ENCODE results near the gene NOD2.
A peak's percentile ranks its signal among the peaks of the same experiment; 100 is the strongest.

Gene NOD2

DNA sequence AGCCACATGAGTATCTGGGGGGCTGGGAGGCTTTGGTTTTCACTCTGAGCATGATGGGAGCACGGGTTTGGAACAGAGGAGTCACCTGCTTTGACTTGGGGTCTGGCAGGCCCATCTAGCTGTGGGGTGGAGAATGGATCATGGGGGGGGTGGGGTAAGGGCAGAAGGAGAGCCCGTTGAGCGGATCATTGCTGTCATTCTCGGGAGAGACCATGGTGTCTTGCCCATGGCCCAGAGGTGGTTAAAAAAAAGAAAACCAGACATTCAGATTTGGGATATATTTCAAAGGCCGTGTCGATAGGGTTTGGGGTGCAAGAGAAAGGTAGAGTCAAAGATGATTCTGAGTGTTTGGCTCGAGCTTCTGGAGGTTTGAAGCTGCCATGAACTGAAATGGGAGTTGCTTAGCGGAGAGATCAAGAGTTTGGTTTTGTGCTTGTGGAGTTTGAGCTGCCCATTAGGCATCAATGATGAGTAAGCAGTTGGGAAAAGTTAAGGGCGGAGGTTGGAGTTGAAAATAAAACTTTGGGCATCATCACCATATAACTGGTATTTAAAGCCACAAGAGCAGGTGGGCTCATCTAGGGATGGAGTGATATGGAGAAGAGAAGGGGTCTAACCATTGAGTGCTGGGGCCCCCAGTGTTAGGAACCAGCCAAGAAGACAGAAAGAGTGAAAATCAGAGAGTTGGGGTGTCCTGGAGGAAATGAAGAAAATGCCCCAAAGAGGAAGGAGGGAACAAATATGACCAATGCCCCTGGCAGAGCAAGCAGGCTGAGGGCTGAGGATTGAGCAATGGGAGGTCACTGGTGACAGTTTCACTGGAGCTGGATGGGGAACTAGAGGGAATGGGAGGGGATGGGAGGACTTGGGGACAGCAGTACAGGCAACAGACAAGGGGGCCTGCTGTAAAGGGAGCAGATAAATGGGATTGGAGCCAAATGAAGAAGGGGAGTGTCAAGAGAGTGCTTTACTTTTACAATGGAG, 1.9 kb downstream of the NOD2 start:
- no peak for DNase-seq

DNA sequence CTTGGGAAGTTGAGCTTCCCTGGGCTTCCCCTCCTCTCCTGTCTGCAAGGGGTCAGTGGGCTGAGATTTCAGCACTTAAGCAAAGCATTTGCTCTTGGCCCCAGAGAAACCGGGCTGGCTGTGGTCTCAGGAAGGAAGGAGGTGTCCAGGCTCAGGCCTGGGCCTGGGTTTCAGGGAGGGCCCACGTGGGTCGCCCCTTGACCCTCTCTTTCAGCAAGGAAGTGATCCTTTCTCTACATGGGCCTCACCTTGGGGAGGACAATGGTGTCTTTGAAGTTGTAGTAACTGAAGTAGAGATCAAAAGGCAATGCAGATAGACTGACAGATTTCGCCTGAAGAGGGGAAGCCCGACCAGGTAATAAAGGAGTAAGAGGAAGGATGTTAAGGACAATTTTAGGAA, 2.7 kb downstream of the NOD2 start:
- no peak for DNase-seq

DNA sequence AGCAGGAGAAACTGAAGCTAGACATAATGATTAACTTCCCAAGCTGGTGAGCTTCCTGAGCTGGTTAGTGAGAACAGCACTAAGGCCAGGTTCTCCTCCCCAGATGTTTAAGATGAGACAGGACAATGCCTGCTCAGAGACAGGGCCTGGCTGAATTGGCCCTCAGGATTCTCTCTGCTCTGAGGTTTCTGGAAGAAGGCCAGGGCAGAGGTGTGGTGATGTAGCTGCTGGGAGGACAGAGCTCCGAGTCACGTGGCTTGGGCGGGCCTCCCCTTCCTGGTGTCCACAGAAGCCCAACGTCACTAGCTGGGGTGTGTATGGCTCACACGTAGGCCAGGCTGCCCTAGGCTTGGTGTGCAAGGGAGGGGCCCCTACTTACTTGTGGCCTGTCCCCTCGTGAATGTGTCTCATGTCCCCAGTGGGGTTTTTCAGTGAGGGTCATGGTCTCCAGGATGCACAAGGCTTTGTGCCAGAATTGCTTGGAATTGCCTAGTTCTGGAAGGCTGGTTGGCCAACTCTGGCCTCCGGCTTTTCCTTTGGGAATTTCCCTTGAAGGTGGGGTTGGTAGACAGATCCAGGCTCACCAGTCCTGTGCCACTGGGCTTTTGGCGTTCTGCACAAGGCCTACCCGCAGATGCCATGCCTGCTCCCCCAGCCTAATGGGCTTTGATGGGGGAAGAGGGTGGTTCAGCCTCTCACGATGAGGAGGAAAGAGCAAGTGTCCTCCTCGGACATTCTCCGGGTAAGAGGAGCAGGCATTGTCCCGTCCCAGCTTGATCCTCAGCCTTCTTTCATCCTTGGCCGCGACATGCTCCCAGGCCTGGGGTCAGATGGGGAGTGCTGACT, 3.4 kb downstream of the NOD2 start:
- peak; percentile 51 for DNase-seq

DNA sequence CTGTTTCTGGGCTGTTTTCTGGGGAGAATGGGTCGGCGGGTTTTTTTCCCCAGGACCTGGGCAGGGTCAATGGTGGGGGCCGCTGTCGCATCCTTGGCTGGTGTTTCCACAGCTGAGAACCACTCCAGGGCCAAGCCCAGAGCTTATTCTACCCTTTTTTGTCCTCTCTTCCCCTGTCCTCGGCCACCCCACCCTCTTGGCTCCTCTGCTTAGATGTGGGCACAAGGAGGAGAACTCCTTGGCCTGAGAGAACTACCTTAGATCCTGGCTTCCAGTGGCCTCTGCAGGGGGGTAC, 4.0 kb downstream of the NOD2 start:
- DNase-seq: no peak

DNA sequence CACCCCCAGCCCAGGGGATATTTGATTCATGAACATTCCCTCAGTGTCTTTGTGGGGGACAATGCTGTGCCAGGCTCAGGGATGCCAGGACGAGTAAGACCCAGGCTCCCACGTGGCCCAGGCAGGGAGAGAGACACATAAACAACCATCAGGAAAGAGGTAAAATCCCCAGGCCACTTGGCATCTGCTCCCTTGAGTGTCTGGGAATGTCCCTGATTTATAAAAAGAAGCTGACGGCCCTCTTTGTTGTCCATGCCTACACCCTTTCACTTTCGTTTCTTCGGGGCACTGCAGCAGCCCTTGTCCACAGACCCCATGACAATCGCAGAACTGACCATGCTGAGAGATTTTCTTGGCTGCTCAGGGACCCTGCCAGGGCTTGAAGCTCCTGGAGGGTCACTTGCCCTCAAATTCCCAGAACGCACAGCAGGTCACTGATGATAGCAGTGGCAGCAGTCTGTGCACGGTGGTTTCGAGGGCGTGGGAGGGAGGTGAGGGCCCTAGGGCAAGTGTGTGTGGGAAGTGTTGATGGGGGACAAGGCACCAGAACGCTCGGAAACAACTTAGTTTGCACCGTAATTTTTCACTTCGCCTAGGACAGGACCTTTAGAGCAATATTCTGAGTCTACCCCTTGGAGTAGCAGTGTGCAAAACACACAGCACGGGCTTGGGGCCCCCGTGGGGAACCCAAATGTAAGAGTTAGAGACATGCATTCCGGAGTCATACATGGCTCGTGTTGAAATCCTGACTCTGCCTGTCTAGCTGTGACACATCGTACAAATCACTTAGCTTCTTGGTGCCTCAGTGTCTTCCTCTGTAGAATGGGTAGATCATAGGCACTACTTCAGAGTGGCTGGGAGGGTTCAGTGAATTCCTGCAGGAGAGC, 4.7 kb downstream of the NOD2 start:
- no peak for DNase-seq

DNA sequence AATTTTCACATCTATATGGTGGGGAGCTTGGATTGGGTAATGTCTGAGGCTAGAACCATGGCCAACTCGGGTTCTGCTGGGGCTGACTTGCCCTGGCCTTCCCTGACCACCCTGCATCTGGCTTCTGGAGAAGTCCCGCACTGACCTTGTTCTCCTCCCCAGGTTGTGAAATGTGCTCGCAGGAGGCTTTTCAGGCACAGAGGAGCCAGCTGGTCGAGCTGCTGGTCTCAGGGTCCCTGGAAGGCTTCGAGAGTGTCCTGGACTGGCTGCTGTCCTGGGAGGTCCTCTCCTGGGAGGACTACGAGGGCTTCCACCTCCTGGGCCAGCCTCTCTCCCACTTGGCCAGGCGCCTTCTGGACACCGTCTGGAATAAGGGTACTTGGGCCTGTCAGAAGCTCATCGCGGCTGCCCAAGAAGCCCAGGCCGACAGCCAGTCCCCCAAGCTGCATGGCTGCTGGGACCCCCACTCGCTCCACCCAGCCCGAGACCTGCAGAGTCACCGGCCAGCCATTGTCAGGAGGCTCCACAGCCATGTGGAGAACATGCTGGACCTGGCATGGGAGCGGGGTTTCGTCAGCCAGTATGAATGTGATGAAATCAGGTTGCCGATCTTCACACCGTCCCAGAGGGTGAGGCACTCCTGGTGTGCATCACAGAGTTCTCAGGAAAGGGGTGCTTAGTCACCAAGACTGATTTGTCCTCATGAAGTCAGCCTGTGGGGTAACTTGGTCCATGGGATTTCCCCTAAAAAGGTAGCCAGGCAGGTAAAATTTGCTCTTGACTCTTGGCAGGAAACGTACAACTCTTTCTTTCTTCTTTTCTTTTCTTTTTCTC, 6.1 kb downstream of the NOD2 start:
- DNase-seq: no peak

DNA sequence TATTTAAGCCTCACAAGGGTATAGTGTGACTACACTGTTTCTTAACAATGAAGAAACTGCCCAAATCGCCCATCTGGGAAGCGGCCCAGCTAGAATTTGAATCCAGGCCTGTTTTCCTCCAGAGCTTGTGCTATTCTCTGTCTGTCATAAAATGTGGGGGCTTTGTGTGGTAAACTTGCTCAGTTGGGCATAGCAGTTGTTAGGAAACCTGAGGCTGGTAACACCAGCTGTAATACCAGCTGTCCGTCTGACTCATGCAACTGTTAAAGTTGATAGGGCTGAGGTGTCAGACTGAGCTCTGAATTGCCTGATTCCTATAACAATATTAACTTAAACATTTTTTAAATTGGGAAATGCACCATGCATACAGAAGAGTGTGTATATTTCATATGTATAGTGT, 9.3 kb downstream of the NOD2 start:
- DNase-seq: no peak

DNA sequence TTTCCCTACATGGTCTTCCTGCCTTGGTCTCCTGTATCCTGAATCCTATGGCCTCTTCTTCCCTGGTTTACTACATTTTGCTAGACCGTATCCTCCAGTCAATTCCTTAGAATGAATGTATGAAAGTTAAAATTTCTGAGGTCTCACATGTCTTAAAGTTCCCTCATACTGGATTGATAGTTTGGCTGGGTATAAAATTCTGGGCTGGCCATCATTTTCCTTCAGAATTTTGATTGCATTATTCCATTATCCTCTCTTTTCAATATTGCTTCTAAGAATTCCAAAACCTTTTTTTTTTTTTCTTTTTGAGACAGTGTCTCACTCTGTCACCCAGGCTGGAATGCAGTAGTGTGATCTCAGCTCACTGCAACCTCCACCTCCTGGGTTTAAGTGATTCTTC, 10.8 kb downstream of the NOD2 start:
- no peak for DNase-seq

DNA sequence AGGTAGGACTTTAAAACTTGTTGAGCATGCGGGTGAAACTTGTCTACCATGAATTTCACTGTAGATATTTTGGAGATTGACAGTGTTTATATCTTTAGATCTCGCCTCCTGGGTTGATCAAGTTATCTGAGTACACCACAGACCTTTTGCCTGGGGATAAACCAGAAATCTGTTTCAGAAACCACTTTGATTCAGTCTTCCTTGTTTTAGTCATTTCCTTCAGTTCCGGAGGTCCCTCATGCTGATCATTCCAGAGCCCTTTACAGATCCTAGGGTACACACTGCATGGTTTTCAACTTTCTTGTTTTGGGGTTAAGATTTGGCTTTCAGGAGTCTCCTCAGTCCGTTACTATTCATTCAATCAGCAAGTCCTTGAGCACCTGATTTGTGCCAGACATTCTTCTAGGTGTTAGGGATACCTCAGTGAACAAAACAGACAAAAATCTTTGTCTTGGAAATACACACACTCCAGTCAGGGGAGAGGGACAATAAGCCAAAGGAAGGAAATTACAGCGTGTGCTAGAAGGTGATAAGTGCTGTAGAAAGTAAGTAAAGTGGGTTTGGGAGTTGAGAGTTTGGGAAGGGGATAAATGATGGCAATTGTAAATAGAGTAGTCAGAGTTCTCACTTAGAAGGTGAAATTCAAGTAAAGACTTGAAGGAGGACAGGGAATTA, 12.2 kb downstream of the NOD2 start:
- DNase-seq: no peak

DNA sequence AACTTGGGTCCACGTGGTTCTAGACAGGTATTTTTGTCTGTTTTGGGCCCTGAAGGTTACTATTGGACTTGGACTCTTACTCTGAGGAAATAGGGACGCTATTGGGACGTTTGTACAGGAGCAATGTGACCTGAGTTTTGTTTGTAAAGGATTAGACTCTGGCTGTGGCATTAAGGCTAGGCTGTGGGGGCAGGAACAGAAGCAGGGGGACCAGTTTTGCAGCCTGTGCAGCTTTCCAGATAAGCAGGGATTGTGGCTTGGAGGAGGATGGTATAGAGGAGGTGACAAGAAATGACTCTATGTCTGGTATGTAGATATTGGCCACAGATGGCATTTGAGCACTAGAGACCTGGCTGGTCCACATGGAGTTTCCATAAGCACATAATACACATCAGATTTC, 12.8 kb downstream of the NOD2 start:
- no peak for DNase-seq

DNA sequence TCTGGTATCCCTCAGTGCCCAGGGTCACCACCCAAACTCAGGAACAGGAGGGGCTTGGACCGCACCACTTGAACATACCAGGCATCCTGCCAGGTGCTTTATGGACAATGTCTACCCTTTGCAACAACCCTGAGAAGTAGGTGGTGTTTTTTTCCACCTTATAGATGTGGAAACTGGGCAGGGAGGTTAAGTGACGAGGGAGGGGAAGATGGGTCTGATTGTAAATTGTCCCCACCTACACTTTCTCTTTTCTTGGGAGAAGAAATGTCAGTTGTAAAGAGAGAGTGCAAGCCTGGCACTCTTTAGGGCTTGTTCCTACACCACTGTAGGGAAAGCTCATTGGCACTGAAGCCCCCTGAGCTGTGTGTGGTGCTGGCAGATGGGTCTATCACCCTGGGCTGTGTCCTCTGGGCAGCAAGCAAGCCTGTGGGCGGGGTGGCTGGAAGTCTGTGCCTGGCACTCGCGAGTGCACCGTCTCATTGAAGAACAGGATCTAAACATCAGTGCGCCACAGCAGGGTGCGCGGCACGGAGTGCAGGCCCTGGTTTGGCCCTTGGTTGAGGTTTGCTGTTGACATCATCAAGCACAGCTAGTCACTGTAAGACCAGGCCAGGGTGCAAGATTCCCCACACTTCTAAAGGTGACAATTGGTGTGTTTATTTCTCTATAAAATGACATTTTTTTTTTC, 15.1 kb downstream of the NOD2 start:
- DNase-seq: no peak

DNA sequence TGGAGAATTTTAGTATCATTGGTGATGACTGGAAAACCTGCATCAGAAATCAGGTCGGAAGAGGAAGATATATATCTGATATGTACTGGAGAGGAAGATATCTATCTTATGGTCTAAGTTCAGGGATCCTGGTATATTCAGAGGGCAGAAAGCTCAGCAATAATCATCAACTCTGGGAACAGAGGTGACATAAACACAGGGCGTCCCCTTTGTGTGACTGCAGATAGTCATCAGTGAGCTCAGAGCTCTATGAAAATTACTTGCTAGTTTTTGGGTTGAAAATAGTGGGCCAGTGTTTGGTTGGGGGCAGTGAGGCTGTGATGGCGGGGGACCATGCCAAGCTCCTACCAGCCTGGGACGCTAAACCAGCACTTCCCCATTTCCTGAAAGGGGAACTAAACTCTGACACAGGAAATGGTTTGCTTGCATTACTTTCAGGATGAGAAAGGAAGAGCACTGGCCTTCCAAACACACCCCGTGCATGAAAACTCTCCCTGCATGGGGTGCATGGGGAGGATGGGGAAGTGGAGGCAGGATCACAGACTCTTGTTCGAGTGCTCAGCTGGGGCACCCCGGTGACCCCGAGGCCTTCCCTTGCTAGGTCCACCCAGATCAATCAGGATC, 15.8 kb downstream of the NOD2 start:
- DNase-seq: no peak

DNA sequence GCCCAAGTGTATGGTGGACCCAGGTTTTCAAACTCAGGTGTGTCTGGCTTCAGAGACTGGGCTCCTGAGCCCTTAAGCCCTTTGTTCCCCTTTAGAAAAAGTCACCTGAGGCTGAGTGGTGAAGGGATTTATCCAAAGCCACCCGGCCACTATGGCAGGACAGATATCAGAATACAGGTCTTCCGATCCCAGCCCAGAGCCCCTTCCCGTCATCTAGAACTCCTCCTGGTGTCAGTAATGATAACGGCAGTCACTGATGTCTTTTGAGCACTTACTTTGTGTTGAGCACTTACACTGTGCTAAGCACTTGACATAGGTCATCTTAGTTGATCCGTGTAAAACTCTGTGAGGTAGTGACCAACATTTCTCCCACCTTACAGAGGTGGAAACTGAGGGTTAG, 16.6 kb downstream of the NOD2 start:
- DNase-seq: no peak

DNA sequence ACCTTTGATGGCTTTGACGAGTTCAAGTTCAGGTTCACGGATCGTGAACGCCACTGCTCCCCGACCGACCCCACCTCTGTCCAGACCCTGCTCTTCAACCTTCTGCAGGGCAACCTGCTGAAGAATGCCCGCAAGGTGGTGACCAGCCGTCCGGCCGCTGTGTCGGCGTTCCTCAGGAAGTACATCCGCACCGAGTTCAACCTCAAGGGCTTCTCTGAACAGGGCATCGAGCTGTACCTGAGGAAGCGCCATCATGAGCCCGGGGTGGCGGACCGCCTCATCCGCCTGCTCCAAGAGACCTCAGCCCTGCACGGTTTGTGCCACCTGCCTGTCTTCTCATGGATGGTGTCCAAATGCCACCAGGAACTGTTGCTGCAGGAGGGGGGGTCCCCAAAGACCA, 17.6 kb downstream of the NOD2 start:
- no peak for DNase-seq

DNA sequence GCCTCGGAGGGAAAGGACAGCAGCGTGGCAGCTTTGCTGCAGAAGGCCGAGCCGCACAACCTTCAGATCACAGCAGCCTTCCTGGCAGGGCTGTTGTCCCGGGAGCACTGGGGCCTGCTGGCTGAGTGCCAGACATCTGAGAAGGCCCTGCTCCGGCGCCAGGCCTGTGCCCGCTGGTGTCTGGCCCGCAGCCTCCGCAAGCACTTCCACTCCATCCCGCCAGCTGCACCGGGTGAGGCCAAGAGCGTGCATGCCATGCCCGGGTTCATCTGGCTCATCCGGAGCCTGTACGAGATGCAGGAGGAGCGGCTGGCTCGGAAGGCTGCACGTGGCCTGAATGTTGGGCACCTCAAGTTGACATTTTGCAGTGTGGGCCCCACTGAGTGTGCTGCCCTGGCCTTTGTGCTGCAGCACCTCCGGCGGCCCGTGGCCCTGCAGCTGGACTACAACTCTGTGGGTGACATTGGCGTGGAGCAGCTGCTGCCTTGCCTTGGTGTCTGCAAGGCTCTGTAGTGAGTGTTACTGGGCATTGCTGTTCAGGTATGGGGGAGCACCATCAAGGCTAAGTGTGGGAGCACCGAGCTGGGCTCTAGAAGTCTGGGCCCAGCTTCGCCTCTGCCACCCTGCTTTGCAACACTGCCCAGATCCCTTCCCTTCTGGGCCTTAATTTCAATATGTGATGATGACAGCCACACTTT, 18.6 kb downstream of the NOD2 start:
- DNase-seq: peak; percentile 8

DNA sequence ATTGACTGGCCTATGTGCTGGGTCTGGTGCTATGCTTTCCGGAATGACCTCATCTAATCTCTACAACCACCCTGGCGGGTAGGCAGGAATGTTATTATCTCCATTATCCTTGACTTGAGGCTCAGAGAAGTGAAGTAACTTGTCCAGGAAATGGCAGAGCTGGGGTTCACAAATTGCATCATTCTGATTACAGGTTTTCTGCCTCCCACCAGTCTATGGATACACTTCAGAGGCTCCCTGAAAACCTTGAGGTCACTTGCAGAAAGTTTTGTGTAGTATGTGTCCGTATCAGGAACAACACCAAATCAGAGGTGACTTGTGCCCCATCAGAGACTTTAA, 19.1 kb downstream of the NOD2 start:
- no peak for DNase-seq

DNA sequence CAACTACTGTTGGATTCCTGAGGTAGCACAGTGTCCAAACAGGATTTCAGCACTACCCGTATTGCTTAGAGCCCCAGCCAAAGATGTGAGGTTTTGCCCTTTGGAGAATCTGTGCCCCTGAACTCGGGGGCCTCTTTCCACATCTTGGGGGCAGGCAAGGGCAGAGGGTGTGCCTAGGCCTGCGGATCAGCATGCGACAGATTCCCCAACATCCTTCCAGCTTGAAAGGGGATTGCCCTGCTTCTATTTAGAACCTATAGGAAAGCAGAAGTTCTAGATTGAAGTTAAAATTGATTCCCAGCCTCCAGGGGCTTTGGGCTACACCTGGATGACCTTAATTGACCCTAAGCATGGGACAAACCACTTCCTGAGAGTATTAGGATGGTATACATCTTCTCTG, 19.6 kb downstream of the NOD2 start:
- DNase-seq: no peak

DNA sequence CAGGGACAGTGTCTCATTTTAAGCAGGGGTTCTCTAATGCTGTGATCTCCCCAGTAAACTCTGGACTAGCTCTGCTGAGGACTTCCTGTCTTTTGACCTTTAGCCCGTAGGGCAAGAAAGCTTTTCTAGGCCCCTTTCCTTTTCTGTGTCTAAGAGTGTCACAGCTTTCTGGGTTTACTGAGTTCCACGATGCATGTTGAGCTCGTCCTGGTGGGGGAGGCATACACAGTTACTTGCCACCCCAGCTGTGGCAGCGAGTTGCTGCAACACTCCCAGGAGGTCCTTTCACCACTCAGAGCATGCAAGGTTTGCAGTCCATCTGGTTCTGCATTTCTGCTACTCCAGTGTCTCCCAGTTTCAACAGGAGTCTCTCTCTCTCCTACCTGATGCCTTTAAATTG, 23.7 kb downstream of the NOD2 start:
- DNase-seq: no peak

DNA sequence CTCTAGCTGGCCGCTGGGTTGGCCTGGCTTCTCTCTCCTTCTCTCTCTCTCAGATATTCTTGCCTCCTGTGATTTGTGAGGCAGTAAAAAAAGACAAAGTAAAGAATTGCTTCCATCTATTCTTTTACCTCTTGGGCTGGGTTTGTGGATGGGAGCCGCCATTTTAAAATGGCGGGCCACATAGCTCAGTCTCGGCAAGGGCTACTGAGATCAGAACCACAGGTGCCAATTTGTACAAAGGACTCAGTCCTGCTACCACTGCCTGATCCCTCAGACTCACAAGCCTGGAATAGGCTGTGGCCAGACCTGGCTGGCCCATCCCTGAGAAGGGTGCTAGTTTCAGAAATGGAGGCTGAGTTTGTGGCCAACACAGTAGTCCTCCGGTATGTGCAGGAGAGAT, 24.1 kb downstream of the NOD2 start:
- no peak for DNase-seq
